Neural crest cell (in vitro differentiated cells): Measurements from ENCODE around the gene PTTG1IP. TPM values are rescaled to one million over a fixed set of nuclear protein-coding genes. Genes with fewer than 3 reads are reported as not detected.

Source experiments
- DNase-seq: peaks from one replicate; pipeline ENCODE4 v3.0.0; 2021; ENCODE audit warnings: low read depth, mixed read lengths, low spot score
- H3K27ac Mint-ChIP-seq: one replicate; pipeline ENCODE4 v1.8.0; 2021; ENCODE audit warnings: mild to moderate bottlenecking, mixed read lengths; ENCODE audit not compliant: unreplicated experiment
- H3K27me3 Mint-ChIP-seq: 2 replicates; pipeline ENCODE4 v1.8.0; 2021; ENCODE audit warnings: low read depth, mild to moderate bottlenecking, mixed read lengths
- H3K36me3 Mint-ChIP-seq: 2 replicates; pipeline ENCODE4 v1.8.0; 2021; ENCODE audit warnings: low read depth, mild to moderate bottlenecking, mixed read lengths
- H3K4me1 Mint-ChIP-seq: 2 replicates; pipeline ENCODE4 v1.8.0; 2021; ENCODE audit warnings: mixed read lengths
- H3K4me3 Mint-ChIP-seq: one replicate; pipeline ENCODE4 v1.8.0; 2021; ENCODE audit warnings: mild to moderate bottlenecking, mixed read lengths
- H3K9me3 Mint-ChIP-seq: 2 replicates; pipeline ENCODE4 v1.8.0; 2021; ENCODE audit warnings: mixed read lengths
- long read RNA-seq: library from polyadenylated mRNA; unstranded; transcript quantifications from one replicate; pipeline ENCODE4 v2.0.0, GENCODE V29; 2020
- total RNA-seq: library from RNA; stranded (reverse); gene quantifications from 2 replicates; pipeline ENCODE4 v1.2.1, GENCODE V29; 2021
- TF ChIP-seq, protein P1 (sequence below): fragments of 200-600 bp; sonication (generic); conservative IDR thresholded peaks from 2 replicates; pipeline ENCODE4 v1.5.0; 2021; ENCODE audit warnings: antibody characterized with exemption, mild to moderate bottlenecking

PTTG1IP gene, protein sequence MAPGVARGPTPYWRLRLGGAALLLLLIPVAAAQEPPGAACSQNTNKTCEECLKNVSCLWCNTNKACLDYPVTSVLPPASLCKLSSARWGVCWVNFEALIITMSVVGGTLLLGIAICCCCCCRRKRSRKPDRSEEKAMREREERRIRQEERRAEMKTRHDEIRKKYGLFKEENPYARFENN
- 164 and 169 TPM in 2 replicates for total RNA-seq
- long read RNA-seq, transcript PTTG1IP-201 (6 exons, 2,760 nt) = major isoform, 238 of 291 reads
- long read RNA-seq, partial matches to known transcripts = 16 of 291 reads
- long read RNA-seq, other reads (novel, unspliced or antisense) = 34 of 291 reads

DNA sequence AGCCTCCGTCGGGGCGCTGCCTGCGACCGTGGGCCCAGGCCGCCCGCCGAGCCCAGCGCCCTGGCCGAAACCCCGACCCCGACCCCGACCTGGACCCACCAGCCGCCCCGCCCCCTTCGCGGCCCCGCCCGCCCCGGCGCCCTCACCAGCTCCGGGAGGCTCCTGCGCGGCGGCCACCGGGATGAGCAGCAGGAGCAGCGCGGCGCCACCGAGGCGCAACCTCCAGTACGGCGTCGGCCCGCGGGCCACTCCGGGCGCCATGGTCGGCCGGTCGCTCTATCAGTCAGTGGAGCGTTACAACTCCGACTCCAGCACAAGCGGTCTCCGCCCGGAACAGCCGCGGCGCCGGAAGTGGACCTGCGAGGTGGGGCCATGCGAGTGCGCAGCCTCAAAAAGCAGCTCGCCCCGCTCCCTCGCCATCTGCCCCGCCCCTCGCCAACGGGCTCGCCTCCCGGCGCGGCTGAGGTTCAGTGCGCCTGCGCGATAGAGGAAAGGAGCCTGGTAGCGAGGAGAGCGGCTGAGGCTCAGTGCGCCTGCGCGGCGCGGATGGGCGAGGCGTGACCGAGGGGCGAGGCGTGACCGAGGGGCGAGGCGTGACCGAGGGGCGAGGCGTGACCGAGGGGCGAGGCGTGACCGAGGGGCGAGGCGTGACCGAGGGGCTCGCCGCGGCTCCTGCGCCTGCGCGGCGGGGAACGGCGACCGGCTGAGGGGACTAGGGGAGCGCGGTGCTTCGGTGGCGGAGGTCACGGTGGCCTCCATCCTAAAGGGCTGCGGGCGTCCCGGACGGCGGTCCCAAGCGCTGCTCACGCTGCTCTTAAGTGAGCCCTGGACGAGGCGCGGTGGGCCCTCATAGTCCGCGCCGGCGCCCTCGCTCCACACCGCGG, at the start of gene PTTG1IP:
Gene PTTG1IP (minus strand): TSS at position 335 of the 884 bp plus-strand sequence. CDS start 74 bp downstream, at position 261.
- H3K36me3 Mint-ChIP-seq = no peaks in the 10 kb centered on the region
- peak; percentile 99 for DNase-seq
- H3K4me1 Mint-ChIP-seq = peaks cover 41% of the 10 kb centered on the region
- H3K27me3 Mint-ChIP-seq = peaks cover 46% of the 10 kb centered on the region
- H3K27ac Mint-ChIP-seq = peak within 1 kb of the TSS; percentile 92
- TF ChIP-seq, protein P1, sequence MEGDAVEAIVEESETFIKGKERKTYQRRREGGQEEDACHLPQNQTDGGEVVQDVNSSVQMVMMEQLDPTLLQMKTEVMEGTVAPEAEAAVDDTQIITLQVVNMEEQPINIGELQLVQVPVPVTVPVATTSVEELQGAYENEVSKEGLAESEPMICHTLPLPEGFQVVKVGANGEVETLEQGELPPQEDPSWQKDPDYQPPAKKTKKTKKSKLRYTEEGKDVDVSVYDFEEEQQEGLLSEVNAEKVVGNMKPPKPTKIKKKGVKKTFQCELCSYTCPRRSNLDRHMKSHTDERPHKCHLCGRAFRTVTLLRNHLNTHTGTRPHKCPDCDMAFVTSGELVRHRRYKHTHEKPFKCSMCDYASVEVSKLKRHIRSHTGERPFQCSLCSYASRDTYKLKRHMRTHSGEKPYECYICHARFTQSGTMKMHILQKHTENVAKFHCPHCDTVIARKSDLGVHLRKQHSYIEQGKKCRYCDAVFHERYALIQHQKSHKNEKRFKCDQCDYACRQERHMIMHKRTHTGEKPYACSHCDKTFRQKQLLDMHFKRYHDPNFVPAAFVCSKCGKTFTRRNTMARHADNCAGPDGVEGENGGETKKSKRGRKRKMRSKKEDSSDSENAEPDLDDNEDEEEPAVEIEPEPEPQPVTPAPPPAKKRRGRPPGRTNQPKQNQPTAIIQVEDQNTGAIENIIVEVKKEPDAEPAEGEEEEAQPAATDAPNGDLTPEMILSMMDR = no peak
- H3K4me3 Mint-ChIP-seq = peak within 1 kb of the TSS; percentile 96
- H3K9me3 Mint-ChIP-seq = no peaks in the 10 kb centered on the region

DNA sequence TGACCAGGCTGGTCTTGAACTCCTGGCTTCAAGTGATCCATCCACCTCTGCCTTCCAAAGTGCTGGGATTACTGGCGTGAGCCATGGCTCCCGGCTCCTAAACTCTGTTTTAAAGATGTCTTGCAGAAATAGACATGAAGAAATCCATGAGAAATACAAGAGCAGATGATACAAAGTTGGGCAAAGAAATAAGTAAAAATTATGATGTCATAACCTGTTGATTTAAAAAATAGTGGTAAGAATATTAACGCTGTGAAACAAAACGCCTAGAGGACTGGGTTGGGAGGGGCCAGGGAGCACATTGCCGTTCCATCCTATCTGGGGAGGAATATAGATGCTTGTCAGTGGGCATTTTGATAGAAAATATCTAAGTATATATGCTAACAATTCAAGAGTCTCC, 48.4 kb upstream of the PTTG1IP start:
- Mint-ChIP-seq H3K27me3 (peaks cover 59% of the 10 kb centered on the region), H3K27ac (no peak overlapping the region), H3K9me3 (no peaks in the 10 kb centered on the region), H3K4me1 (peaks cover 25% of the 10 kb centered on the region), H3K4me3 (no peak overlapping the region), H3K36me3 (no peaks in the 10 kb centered on the region)
- TF ChIP-seq, protein P1 = no peak
- DNase-seq = no peak

DNA sequence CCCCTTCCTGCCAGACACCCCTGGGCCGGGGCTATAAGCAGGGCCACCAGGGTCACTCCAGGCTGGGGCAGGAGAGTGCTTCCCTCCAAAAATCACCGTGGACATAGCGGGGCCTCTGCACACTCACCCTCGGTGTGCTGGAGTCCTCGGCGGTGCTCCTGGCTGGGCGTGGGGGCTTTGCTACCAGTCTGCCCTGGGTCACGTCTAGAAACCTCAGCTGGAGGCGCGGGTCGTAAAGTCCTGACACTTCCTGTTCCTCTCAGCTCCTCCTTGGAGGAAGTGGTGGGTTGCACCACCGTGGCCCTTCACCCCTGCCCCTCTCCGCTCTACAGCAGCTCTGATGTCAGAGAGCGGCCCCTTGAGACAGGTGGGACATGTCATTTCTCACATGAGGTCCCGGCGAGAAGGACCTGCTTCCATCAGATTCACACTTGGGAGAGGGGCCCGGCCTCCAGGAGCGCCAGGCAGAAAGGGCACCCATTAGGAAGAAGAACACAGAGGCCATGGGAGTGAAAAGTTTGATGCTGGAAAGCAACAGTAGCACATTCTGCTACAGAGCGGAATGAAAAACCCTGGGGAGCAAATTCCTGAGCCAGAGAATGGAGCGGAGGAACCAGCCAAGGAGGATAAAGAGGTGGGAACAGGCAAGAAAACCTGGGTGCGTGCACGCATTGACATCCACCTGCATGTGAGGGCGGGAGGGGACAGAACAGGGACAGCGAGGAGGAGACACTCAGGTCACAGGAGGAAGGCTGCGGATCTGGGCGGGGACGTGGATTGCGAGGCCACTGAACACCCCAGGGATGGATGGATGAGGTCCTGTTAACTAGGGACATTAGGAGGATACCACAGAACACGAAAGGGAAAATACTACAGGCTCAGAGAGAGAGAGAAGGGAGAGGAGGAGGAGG, 47.5 kb upstream of the PTTG1IP start, which contains the start of gene ITGB2:
Gene ITGB2 (minus strand): TSS at position 206 of the 911 bp plus-strand sequence. CDS start 10,117 bp downstream, outside the sequence.
- Mint-ChIP-seq H3K4me1 (peaks cover 17% of the 10 kb centered on the region), H3K36me3 (no peaks in the 10 kb centered on the region), H3K27me3 (peaks cover 56% of the 10 kb centered on the region), H3K9me3 (no peaks in the 10 kb centered on the region), H3K4me3 (no peak within 1 kb of the TSS), H3K27ac (peak within 1 kb of the TSS; percentile 84)
- TF ChIP-seq, protein P1 = no peak
- DNase-seq = no peak

DNA sequence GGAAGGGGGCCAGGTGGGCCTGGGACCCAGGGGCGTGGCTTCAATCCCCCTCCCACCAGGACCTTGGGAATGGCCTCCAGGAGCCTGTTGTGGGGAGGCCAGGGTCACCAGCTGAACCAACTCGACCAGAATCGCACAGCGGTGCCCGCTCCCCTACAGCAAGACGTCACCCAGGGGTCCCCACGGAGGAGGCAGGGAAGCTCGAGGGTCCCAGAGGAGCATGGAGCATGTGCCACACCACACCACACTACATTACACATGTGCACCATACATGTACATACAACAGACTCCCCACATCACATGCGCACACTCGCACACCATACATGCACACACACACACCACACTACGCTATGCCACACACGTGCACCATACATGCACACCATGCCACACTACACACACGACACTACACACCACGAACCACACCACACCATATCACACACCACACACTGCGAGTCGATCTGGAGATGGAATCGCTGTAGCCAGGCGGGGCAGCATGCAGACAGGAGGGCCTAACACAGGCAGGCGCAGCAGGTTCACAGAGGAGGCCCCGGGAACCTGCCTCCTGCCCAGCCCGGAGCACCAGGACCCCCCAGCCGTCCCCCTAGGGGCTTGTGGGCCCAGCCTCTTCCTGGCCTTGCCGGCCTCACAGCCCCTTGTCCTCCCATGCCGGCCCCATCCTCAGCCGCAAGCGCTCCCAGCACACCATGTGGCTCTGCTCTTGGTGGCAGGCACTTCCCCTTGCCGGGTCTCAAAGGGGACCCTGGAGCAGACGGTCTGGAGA, 46.6 kb upstream of the PTTG1IP start:
- H3K4me3 Mint-ChIP-seq = no peak overlapping the region
- TF ChIP-seq, protein P1 = no peak
- no peaks in the 10 kb centered on the region for H3K36me3 Mint-ChIP-seq
- peak overlapping the region; percentile 84 for H3K27ac Mint-ChIP-seq
- no peaks in the 10 kb centered on the region for H3K9me3 Mint-ChIP-seq
- H3K4me1 Mint-ChIP-seq = peaks cover 14% of the 10 kb centered on the region
- peaks cover 56% of the 10 kb centered on the region for H3K27me3 Mint-ChIP-seq
- no peak for DNase-seq
